GM19240 (cell line): ENCODE results near the gene AGMAT.
A peak's percentile ranks its signal among the peaks of the same experiment; 100 is the strongest.

Source experiments
- DNase-seq: peaks from one replicate; pipeline ENCODE4 v3.0.0; 2011; ENCODE audit warnings: low spot score; ENCODE audit not compliant: insufficient read length

Gene AGMAT

DNA sequence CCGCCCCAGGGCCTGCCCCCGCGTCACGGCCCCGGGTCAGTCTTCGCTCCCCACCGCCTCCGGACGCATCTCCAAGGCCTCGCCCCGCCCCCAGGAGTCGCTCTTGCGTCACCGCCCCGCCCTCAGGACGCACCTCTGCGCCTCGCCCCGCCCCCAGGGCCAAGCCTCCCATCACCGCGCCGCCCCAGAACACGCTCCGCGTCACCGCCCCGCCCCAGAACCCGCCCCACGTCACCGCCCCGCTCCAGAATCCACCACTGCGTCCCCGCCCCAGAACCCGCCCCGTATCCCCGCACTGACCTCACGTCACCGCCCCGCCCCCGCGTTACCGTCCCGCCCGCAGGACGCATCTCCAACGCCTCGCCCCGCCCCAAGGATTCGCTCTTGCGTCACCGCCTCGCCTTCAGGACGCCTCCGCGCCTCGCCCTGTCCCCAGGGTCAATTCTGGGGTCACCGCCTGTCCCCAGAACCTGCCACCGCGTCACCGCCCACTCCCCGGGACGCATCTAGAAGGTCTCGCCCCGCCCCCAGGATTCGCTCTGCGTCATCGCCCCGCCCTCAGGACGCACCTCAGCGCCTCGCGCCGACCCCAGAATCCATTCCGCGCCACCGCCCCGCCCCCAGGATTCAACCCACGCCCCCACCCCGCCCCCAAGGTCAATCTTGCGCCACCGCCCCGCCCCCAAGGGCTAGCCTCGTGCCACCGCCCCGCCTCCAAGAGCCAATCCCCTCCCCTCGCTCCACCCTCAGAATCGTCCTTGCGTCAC lies 60.4 kb downstream of the AGMAT start:
- peak; percentile 76 for DNase-seq

DNA sequence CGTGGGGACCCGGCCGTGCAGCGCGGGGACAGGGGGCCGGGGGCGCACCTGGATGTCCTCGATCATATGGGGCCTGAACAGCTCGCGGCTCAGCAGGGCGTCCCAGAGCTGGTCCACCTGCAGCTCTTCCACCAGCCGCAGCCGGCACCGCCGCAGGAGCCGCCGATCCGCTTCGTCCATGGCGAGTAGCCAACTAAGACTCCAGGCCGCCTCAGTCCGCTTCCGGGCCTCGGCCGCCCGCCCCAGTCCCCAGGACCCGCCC lies 60.9 kb downstream of the AGMAT start, which contains the start of gene CASP9:
CASP9 (minus strand) TSS at position 195 of the 262 bp plus-strand sequence; CDS start at position 180, 15 bp downstream.
- no peak for DNase-seq

DNA sequence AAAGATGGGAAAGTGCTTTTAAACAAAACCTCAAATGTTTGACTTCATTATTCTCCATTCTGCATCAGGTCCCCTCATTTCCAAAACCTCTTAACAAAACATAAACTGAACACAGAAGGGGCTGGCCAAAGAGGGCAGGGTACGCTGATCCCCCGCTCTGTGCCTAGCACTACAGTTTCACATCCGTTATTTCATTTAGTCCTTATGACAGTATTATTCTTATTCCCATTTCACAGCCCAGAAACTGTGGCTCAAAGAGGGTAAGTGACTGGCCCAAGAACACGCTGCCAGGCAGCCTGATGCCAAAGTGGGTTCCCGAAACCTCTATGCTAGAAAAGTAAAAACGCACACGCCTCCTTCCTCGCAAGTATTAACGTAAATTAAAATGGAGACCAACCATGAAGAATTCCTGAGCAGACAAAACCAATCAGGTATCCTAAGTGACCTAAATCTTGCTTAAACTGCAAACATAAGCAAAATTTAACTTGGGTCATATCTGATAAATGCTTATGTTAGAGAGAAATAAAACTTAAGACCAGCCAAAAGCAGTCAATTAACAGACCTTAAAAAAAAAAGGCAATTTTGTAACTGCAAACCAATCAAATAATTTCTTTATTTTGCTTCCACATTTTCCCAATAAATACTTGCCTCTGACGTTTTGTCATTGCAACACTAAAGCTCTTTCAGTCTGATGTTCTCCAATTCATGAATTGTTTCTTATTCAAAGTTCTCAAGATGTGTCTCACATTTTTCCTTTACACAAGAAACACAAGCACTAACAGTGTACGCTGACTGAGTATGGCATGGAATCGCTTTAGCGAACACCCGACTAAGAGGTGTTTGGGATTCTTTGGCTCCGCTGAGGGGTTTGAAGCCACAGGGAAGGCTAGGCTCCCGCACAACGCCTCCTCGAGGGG lies 61.5 kb downstream of the AGMAT start:
- no peak for DNase-seq

DNA sequence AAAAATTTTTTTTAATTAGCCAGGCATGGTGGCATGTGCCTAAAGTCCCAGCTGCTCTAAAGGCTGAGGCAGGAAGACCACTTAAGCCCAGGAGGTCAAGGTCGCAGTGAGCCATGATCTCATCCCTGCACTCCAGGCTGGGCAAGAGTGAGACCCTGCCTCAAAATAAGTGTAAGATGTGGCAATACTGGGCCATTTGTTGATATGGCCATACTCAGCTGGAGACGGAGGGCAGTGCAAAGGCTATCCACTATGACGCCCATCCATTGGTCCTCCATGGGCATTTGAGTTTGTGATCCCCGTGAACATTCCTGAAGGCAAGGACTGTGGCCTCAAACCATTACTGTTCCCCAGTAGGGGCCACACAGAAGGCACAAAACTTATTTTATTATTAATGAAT lies 62.3 kb downstream of the AGMAT start:
- no peak for DNase-seq
